Neural progenitor cell (in vitro differentiated cells): Measurements from ENCODE around the gene DAO. TPM values are rescaled to one million over a fixed set of nuclear protein-coding genes. Genes with fewer than 3 reads are reported as not detected.
"Not testable (repeated sequence)": the region's sequence is repeated elsewhere in the genome, so short reads cannot be mapped to it uniquely, and the experiment has no call there.

Source experiments
- DNase-seq: peaks from one replicate; pipeline ENCODE4 v3.0.0-alpha.2; 2016; ENCODE audit warnings: low spot score
- H2AFZ ChIP-seq: fragments of 200-600 bp; sonication (generic); replicated peaks from 2 replicates; pipeline ENCODE4 v1.6.1; 2016; ENCODE audit warnings: antibody characterized with exemption
- H3F3A ChIP-seq: fragments of 200-600 bp; sonication (generic); 2 replicates; pipeline ENCODE4 v1.6.1; 2016; ENCODE audit warnings: antibody characterized with exemption, low read depth
- H3K27ac ChIP-seq: fragments of 200-600 bp; sonication (generic); 2 replicates; pipeline ENCODE4 v1.5.1; 2016; ENCODE audit warnings: mild to moderate bottlenecking
- H3K27me3 ChIP-seq: fragments of 200-600 bp; sonication (generic); 2 replicates; pipeline ENCODE4 v1.6.1; 2016; ENCODE audit warnings: mild to moderate bottlenecking, moderate library complexity
- H3K36me3 ChIP-seq: fragments of 200-600 bp; sonication (generic); 2 replicates; pipeline ENCODE4 v1.5.1; 2016
- H3K4me1 ChIP-seq: fragments of 200-600 bp; sonication (generic); 2 replicates; pipeline ENCODE4 v1.6.1; 2016; ENCODE audit warnings: mixed run types
- H3K4me2 ChIP-seq: fragments of 200-600 bp; sonication (generic); 2 replicates; pipeline ENCODE4 v1.6.1; 2016
- H3K4me3 ChIP-seq: fragments of 200-600 bp; sonication (generic); 2 replicates; pipeline ENCODE4 v1.5.1; 2016
- H3K79me2 ChIP-seq: fragments of 200-600 bp; sonication (generic); 2 replicates; pipeline ENCODE4 v1.6.1; 2016; ENCODE audit warnings: low read depth
- H3K9ac ChIP-seq: fragments of 200-600 bp; sonication (generic); 2 replicates; pipeline ENCODE4 v1.6.1; 2016
- H3K9me3 ChIP-seq: fragments of 200-600 bp; sonication (generic); 2 replicates; pipeline ENCODE4 v1.5.1; 2016; ENCODE audit warnings: low read depth
- H4K20me1 ChIP-seq: fragments of 200-600 bp; sonication (generic); 2 replicates; pipeline ENCODE4 v1.6.1; 2016; ENCODE audit warnings: low read depth
- H3K27ac Mint-ChIP-seq: 3 replicates; pipeline ENCODE4 v1.8.0; 2021; ENCODE audit warnings: mixed read lengths
- H3K27me3 Mint-ChIP-seq: 2 replicates; pipeline ENCODE4 v1.8.0; 2022; ENCODE audit warnings: low read depth, mild to moderate bottlenecking, inconsistent platforms, moderate library complexity, mixed read lengths; ENCODE audit not compliant: insufficient read depth
- H3K36me3 Mint-ChIP-seq: 3 replicates; pipeline ENCODE4 v1.8.0; 2021; ENCODE audit warnings: mixed read lengths
- H3K4me1 Mint-ChIP-seq: 3 replicates; pipeline ENCODE4 v1.8.0; 2021; ENCODE audit warnings: mixed read lengths
- H3K4me3 Mint-ChIP-seq: 3 replicates; pipeline ENCODE4 v1.8.0; 2021; ENCODE audit warnings: mild to moderate bottlenecking, moderate library complexity, mixed read lengths
- H3K9me3 Mint-ChIP-seq: 3 replicates; pipeline ENCODE4 v1.8.0; 2020; ENCODE audit warnings: mixed read lengths
- CTCF ChIP-seq: fragments of 200-600 bp; sonication (generic); IDR thresholded peaks from 2 replicates; pipeline ENCODE4 v1.5.1; 2017; ENCODE audit warnings: antibody characterized with exemption, mild to moderate bottlenecking
- EZH2 ChIP-seq: fragments of 200-600 bp; sonication (generic); IDR thresholded peaks from 2 replicates; pipeline ENCODE4 v1.6.1; 2017; ENCODE audit warnings: antibody characterized with exemption, mild to moderate bottlenecking, moderate library complexity
- EZH2phosphoT487 ChIP-seq: fragments of 200-600 bp; sonication (generic); IDR thresholded peaks from 2 replicates; pipeline ENCODE4 v1.6.1; 2017; ENCODE audit warnings: antibody characterized with exemption
- total RNA-seq: library from RNA; depleted of rRNA; stranded (reverse); fragments of >200 nt; gene quantifications from 2 replicates; pipeline ENCODE4 v1.2.3, GENCODE V29; 2015; ENCODE audit warnings: low replicate concordance

DAO gene
- total RNA-seq, 1 donor from 2014 or later, result not detected

- no peaks in the 10 kb centered on the region for H3K79me2 ChIP-seq
Measured at GRCh38 chr12:108865169-108865568, 14.7 kb upstream of the DAO start.

GRCh38 chr12:108866083-108866482 lies 13.8 kb upstream of the DAO start:
- not testable (repeated sequence) for H3K4me3 ChIP-seq, H3K9ac ChIP-seq, H3K27me3 ChIP-seq, DNase-seq, H2AFZ ChIP-seq, H3K36me3 ChIP-seq, H3K4me1 ChIP-seq, H3K4me2 ChIP-seq, H3F3A ChIP-seq, H3K27ac ChIP-seq, H3K27ac Mint-ChIP-seq, H3K4me3 Mint-ChIP-seq, H3K79me2 ChIP-seq, H3K27me3 Mint-ChIP-seq, H4K20me1 ChIP-seq, H3K9me3 Mint-ChIP-seq, H3K4me1 Mint-ChIP-seq, H3K36me3 Mint-ChIP-seq, H3K9me3 ChIP-seq

More at GRCh38 chr12:108865169-108865568, 14.7 kb upstream of the DAO start:
- H3K9ac ChIP-seq, result no peak overlapping the region
- H3K4me3 Mint-ChIP-seq, result no peak overlapping the region
- H3K4me1 Mint-ChIP-seq, result peaks cover 6% of the 10 kb centered on the region
- H3K27me3 Mint-ChIP-seq, result peaks cover 10% of the 10 kb centered on the region
- H3K27ac ChIP-seq, result no peak overlapping the region
- H3K36me3 Mint-ChIP-seq, result no peaks in the 10 kb centered on the region
- H3K9me3 ChIP-seq, result no peaks in the 10 kb centered on the region
- TF ChIP-seq CTCF, result no peak
- TF ChIP-seq EZH2, result no peak
- no peak for TF ChIP-seq EZH2phosphoT487
- no peak overlapping the region for H3K4me3 ChIP-seq
- no peaks in the 10 kb centered on the region for H3F3A ChIP-seq
- H3K4me1 ChIP-seq, result no peaks in the 10 kb centered on the region
- H3K9me3 Mint-ChIP-seq, result peaks cover 6% of the 10 kb centered on the region
- no peaks in the 10 kb centered on the region for H4K20me1 ChIP-seq
- H3K36me3 ChIP-seq, result no peaks in the 10 kb centered on the region
- no peak for DNase-seq
- no peak overlapping the region for H3K4me2 ChIP-seq
- no peak overlapping the region for H2AFZ ChIP-seq
- no peak overlapping the region for H3K27ac Mint-ChIP-seq
- H3K27me3 ChIP-seq, result no peaks in the 10 kb centered on the region

- no peaks in the 10 kb centered on the region for H3F3A ChIP-seq
- H3K4me1 Mint-ChIP-seq, result no peaks in the 10 kb centered on the region
- no peak overlapping the region for H3K9ac ChIP-seq
- H2AFZ ChIP-seq, result no peak overlapping the region
- H3K79me2 ChIP-seq, result no peaks in the 10 kb centered on the region
- no peaks in the 10 kb centered on the region for H4K20me1 ChIP-seq
- no peak overlapping the region for H3K4me3 ChIP-seq
- no peaks in the 10 kb centered on the region for H3K36me3 ChIP-seq
- H3K27me3 ChIP-seq, result no peaks in the 10 kb centered on the region
- H3K4me3 Mint-ChIP-seq, result no peak overlapping the region
- no peak overlapping the region for H3K27ac Mint-ChIP-seq
- no peaks in the 10 kb centered on the region for H3K36me3 Mint-ChIP-seq
- no peak for DNase-seq
- H3K4me2 ChIP-seq, result no peak overlapping the region
- no peaks in the 10 kb centered on the region for H3K4me1 ChIP-seq
- no peaks in the 10 kb centered on the region for H3K9me3 ChIP-seq
- H3K27ac ChIP-seq, result no peak overlapping the region
- peaks cover 6% of the 10 kb centered on the region for H3K27me3 Mint-ChIP-seq
- TF ChIP-seq EZH2phosphoT487 (no peak), EZH2 (no peak), CTCF (no peak)
- peaks cover 4% of the 10 kb centered on the region for H3K9me3 Mint-ChIP-seq
Measured at GRCh38 chr12:108868781-108869180, 11.1 kb upstream of the DAO start.

GRCh38 chr12:108875280-108875679 lies 4.6 kb upstream of the DAO start:
- Histone ChIP-seq H3K4me1 (peaks cover 3% of the 10 kb centered on the region), H2AFZ (no peak overlapping the region)
- no peaks in the 10 kb centered on the region for H3K36me3 Mint-ChIP-seq

More at GRCh38 chr12:108875280-108875679, 4.6 kb upstream of the DAO start:
- H3K79me2 ChIP-seq, result no peaks in the 10 kb centered on the region
- no peaks in the 10 kb centered on the region for H3K27me3 ChIP-seq
- Mint-ChIP-seq H3K4me3 (no peak overlapping the region), H3K9me3 (no peaks in the 10 kb centered on the region), H3K27ac (no peak overlapping the region), H3K4me1 (peaks cover 3% of the 10 kb centered on the region), H3K27me3 (no peaks in the 10 kb centered on the region)
- no peak overlapping the region for H3K4me2 ChIP-seq
- H3K9me3 ChIP-seq, result no peaks in the 10 kb centered on the region
- no peak overlapping the region for H3K27ac ChIP-seq
- H4K20me1 ChIP-seq, result no peaks in the 10 kb centered on the region
- H3K9ac ChIP-seq, result no peak overlapping the region
- no peaks in the 10 kb centered on the region for H3K36me3 ChIP-seq
- no peak for DNase-seq
- H3K4me3 ChIP-seq, result no peak overlapping the region
- H3F3A ChIP-seq, result no peaks in the 10 kb centered on the region
- no peak for TF ChIP-seq CTCF
- no peak for TF ChIP-seq EZH2phosphoT487
- TF ChIP-seq EZH2, result no peak
